CMK (cell line): ENCODE measurements around the gene CFAP221.
"Not testable (repeated sequence)": the region's sequence is repeated elsewhere in the genome, so short reads cannot be mapped to it uniquely, and the experiment has no call there.

ENCODE experiments used
- DNase-seq: peaks from one replicate; pipeline ENCODE4 v3.0.0-alpha.2; 2010; ENCODE audit warnings: low read depth

Gene CFAP221

GRCh38 chr2:119590873-119591272 lies 46.6 kb downstream of the CFAP221 start:
- no peak for DNase-seq

GRCh38 chr2:119591523-119591922 lies 47.3 kb downstream of the CFAP221 start:
- DNase-seq: no peak

- no peak for DNase-seq
These were observed 48.2 kb downstream of the CFAP221 start for GRCh38 chr2:119592436-119592835.

DNA sequence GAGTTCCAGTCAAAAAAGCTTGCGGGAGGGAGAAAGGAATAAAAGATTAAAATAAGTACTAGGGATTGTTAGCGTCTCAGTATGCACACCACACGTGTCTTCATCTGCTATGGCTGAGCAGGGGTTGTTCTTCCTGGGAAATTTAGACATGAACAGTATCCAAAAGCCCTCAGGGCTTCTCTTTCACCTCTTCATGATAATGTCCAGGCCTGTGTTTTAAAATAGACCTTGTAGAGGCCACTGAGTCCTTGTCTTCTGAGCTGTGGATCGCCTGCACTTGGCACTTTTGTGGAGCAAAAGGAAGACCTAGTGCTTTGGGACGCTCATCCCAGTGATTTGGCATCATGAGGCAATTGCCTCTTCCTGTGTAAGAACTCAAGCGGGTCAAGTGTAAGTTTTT lies 52.4 kb downstream of the CFAP221 start:
- no peak for DNase-seq

DNA sequence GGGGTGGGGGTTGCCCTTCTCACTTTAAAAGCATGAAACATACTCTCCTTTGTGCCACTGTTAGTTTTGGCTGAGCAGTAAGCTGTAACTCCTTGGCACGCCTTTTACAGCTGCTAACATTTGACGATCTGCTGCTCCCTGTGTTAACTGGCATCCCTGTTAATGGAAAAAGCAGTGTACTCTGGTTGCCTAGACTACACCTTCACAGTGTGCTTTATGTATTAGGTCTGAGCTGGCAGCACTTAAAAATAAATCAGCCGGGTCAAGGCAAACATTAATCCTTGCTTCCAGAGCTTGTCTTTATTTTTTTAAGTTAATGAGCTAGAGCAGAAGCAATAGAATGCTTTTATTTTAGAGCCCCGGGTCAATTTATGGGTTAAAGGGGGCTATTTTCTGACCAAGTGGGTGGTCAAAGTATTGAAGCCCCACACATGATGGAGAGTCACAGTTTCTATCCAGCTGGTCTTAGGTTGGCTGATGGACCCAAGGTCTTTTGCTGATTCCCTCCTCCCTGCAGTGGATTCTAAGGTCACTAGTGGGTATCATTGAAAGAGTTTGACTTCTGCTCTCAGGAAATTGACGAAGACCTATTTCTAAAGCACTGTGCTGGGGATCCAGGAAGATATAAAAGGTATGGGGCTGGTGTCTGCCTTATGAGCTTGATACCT lies 54.5 kb downstream of the CFAP221 start:
- no peak for DNase-seq

- DNase-seq: no peak
These were observed 55.1 kb downstream of the CFAP221 start for GRCh38 chr2:119599384-119599783.

DNA sequence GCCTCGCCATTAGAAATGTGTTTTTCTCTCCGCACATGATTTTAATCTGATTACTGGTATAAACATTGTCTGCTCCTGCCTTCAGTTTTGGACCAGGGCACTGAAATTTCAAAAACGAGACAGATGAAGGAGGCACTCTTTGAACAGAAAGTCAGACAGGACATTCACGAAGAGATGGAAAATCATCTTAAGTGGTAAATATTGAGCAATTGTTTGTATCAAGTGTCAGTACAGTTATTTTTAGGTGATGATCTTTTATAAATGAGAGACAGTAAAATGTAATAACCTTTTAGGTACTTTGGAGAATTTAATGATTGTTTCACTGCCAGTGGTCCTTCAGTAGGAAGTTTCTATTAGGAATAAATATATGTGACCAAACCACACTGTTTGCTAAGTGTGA lies 60.8 kb downstream of the CFAP221 start:
- DNase-seq: no peak

GRCh38 chr2:119606674-119607073 lies 62.4 kb downstream of the CFAP221 start:
- no peak for DNase-seq

- DNase-seq: no peak
These were observed 64.3 kb downstream of the CFAP221 start for GRCh38 chr2:119608553-119608952.

- DNase-seq: no peak
These were observed 65.1 kb downstream of the CFAP221 start for GRCh38 chr2:119609337-119609736.

- DNase-seq: not testable (repeated sequence)
These were observed 69.9 kb downstream of the CFAP221 start for GRCh38 chr2:119614140-119614539.

DNA sequence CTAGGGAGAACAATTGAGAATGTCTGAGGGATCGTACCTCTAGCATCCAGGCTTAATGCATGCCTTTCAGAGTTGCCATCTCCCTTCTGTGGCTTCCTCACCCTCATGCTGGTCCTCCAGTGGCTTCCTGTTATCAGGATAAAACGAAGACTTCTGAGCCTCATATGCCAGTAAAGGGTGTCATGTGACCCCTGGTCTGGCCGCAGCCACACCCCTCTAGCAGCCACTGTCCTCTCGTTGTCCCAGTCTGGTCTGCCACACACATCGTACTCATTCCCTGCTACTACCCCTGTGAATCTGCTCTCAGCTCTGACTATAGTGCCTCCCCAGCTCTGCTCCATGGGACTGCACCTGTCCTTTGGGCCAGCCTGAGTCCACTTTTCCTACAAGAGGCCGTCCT lies 72.2 kb downstream of the CFAP221 start:
- DNase-seq: no peak

DNA sequence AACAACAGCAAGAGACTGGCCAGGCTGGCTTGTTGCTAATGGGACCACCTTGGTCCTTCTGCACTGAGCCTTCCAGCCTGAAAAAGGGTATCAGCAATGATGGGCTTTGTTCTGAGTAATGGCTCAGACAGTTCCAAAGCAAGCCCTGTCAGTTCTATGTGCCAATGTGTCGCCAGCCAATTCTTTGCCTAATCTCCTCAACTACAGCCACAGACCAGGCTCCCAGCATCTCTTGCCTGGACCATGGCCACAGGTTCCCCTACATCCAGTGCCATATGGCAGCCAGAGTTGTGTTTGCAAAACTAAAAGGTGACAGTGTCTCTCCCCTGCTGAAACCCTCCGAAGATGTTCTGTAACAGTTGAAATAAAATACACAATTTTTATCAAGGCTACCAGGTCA lies 73.2 kb downstream of the CFAP221 start:
- DNase-seq: no peak

- not testable (repeated sequence) for DNase-seq
These were observed 74.5 kb downstream of the CFAP221 start for GRCh38 chr2:119618725-119619124.

- DNase-seq: no peak
These were observed 81.0 kb downstream of the CFAP221 start for GRCh38 chr2:119625226-119625625.

DNA sequence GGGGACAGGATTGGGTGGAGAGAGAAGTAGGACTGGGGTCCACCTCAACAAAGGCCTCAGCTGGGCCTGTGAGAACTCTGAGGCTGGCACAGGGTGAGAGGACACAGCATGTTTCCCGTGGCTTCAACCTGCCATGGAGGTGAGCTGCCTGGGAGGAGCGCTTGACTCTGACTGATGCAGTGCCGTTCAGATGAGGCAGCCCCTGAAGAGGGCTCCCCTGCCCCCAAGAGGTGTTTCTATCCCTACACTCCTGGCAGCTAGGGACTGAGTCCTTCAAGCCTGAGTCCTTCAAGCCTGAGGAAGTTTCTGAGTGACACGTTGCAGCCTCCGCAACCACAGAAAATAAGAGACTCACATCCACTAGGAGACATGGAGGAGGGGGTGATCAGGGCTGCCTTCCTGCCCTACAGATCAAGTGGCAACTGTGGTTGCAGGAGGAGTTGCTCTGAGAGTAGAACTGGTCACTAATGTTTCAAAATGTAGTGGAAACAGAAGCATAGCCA lies 85.1 kb downstream of the CFAP221 start:
- no peak for DNase-seq

- no peak for DNase-seq
These were observed 85.9 kb downstream of the CFAP221 start for GRCh38 chr2:119630121-119630520.

DNA sequence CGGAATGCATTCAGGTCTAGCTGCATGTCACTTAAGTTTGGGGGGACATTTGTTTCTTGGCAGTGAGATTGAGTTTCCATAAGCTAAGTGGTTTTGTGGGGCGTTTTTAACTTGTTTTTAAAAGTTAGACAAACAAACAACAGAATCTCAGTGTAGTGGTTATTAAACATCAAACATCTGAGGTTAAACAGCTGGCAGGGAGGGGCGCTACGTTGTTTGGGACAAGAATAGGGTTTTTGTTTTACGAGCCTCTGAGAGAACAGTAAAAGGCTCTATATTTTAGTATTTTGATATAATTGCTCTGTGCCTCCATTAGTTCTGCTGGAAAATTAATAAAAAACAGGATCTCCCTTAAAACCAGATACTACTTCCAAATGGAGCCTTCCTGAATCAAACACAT lies 93.1 kb downstream of the CFAP221 start:
- DNase-seq: no peak

GRCh38 chr2:119638246-119638645 lies 94.0 kb downstream of the CFAP221 start:
- no peak for DNase-seq

GRCh38 chr2:119638685-119639554 lies 94.7 kb downstream of the CFAP221 start:
- DNase-seq: no peak

- DNase-seq: peak; percentile 26
These were observed 97.5 kb downstream of the CFAP221 start for GRCh38 chr2:119641562-119642258.

DNA sequence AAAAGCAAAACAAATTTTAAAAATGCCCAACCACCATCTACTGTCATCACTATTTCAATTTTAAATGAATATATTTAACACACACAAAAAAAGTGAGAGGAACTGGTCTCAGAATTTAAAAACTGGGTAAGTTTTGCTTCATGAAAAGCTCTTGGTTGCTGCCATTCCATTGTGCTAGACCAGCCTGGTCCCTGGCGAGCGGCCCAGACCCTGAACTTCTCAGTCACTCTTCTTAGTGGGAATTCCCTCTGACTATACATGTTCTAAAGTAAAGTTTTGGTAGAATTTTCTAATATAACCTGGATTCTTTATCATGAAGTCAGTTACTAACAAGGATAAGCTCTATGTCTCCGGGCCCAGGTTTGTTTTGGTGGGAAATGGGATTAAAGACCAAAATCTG lies 99.9 kb downstream of the CFAP221 start:
- no peak for DNase-seq
